ENCODE data around the gene KLF6. TPM values are rescaled to one million over a fixed set of nuclear protein-coding genes. Genes with fewer than 3 reads are reported as not detected.
"Not testable (repeated sequence)": the region's sequence is repeated elsewhere in the genome, so short reads cannot be mapped to it uniquely, and the experiment has no call there.

The KLF6 gene
- polyA plus RNA-seq, 1 experiment: 47.2 TPM

DNA sequence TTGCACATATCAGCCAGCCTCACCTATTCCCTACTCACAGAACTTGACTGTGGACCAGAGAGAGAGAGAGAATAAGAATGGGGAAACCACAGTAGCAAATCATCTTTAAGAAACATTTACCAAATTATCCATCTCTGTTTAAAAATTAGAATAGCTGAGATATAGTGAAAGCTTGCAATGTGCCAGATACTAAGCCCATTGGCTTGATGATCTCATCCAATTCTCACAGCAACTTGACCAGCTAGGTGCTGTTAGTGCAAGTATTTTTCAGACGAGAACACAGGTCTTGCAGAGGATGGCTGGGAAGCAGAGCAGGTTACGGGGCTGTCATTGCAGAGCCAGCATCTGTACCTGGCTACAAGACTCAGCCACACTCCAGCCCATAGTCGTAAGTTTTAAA, 50.9 kb downstream of the KLF6 start:
- ChIA-PET CTCF (interaction anchor here (1.0 kb wide), 1 partner anchor 19 kb away, joined by 4 read pairs; no protein-coding TSS in a partner anchor), POLR2A (no interaction called here)
- DNase-seq (ENCODE audit: low read depth, low spot score): no peak

DNA sequence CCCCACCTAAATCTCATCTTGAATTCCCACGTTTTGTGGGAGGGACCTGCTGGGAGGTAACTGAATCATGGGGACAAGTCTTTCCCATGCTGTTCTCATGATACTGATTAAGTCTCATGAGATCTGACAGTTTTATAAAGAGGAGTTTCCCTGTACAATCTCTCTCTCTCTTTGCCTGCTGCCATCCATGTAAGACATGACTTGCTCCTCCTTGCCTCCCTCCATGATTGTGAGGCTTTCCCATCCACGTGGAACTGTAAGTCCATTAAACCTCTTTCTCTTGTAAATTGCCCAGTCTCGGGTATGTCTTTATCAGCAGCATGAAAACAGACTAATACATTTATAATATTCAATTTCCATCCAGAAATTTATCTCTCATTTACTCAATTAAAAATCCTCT, 52.8 kb downstream of the KLF6 start:
- DNase-seq (ENCODE audit: low read depth, low spot score); CTCF ChIA-PET; H3K27ac ChIP-seq (ENCODE audit: low read depth, low read length); H3K4me3 ChIP-seq (ENCODE audit: low read depth, low read length); H3K27me3 ChIP-seq (ENCODE audit: control insufficient read depth, insufficient read depth, low read length); H3K9me3 ChIP-seq (ENCODE audit: control insufficient read depth, insufficient read depth, low read length); POLR2A ChIA-PET: not testable (repeated sequence)

More for the DNA sequence above, 50.9 kb downstream of the KLF6 start:
- Histone ChIP-seq H3K4me3 (ENCODE audit: low read depth, low read length) (no peak overlapping the region), H3K9me3 (ENCODE audit: control insufficient read depth, insufficient read depth, low read length) (peaks cover 4% of the 10 kb centered on the region; the same call in 1 of the 2 replicates), H3K27me3 (ENCODE audit: control insufficient read depth, insufficient read depth, low read length) (no peaks in the 10 kb centered on the region), H3K27ac (ENCODE audit: low read depth, low read length) (no peak overlapping the region)
- TF ChIP-seq, protein P1, sequence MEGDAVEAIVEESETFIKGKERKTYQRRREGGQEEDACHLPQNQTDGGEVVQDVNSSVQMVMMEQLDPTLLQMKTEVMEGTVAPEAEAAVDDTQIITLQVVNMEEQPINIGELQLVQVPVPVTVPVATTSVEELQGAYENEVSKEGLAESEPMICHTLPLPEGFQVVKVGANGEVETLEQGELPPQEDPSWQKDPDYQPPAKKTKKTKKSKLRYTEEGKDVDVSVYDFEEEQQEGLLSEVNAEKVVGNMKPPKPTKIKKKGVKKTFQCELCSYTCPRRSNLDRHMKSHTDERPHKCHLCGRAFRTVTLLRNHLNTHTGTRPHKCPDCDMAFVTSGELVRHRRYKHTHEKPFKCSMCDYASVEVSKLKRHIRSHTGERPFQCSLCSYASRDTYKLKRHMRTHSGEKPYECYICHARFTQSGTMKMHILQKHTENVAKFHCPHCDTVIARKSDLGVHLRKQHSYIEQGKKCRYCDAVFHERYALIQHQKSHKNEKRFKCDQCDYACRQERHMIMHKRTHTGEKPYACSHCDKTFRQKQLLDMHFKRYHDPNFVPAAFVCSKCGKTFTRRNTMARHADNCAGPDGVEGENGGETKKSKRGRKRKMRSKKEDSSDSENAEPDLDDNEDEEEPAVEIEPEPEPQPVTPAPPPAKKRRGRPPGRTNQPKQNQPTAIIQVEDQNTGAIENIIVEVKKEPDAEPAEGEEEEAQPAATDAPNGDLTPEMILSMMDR (IDR thresholded peaks at IDR 0.05; ENCODE audit: low read depth, low read length): no peak

DNA sequence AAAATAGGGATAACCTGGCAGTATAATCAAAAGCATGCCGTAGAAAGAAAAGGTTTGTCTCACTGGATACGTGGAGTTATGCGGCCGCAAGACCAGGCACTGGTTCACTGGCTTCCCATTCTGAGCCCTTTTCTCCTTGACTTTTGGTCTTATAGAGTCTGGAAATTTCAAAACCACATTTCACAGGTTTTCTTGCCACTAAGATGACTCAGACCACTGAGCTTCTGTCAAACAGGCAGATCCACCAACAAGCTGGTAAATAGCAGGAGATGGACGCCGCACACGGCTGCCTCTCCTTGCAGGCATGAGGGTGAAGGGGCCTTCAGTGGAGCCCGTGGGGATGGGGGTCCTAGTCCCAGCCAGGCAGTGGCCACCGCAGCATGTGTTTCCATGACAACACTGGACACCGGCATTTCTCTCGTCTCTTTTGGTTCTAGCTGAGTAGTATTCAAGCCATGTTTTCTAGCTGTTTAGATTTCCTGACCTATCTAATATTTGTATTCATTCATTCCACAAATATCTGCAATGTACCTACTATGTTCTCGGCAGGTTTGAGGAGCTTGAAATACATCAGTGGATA, 55.5 kb downstream of the KLF6 start:
- TF ChIP-seq, protein P1 (IDR thresholded peaks at IDR 0.05; ENCODE audit: low read depth, low read length): no peak
- H3K9me3 ChIP-seq (ENCODE audit: control insufficient read depth, insufficient read depth, low read length): peaks cover 4% of the 10 kb centered on the region; the same call in 1 of the 2 replicates
- H3K4me3 ChIP-seq (ENCODE audit: low read depth, low read length): no peak overlapping the region
- POLR2A ChIA-PET: no interaction called here
- DNase-seq (ENCODE audit: low read depth, low spot score): no peak
- CTCF ChIA-PET: interaction anchor here (0.7 to 1.3 kb wide), 2 partner anchors 17 to 489 kb away, joined by 3 read pairs; no protein-coding TSS in a partner anchor
- no peak overlapping the region for H3K27ac ChIP-seq (ENCODE audit: low read depth, low read length)
- H3K27me3 ChIP-seq (ENCODE audit: control insufficient read depth, insufficient read depth, low read length): no peaks in the 10 kb centered on the region

- POLR2A ChIA-PET: no interaction called here
- Histone ChIP-seq H3K27ac (ENCODE audit: low read depth, low read length) (no peak overlapping the region), H3K4me3 (ENCODE audit: low read depth, low read length) (no peak overlapping the region), H3K9me3 (ENCODE audit: control insufficient read depth, insufficient read depth, low read length) (peaks cover 4% of the 10 kb centered on the region; the same call in 1 of the 2 replicates), H3K27me3 (ENCODE audit: control insufficient read depth, insufficient read depth, low read length) (no peaks in the 10 kb centered on the region)
- CTCF ChIA-PET: interaction anchor here (1.3 kb wide), 1 partner anchor 488 kb away, joined by 3 read pairs; no protein-coding TSS in a partner anchor
- TF ChIP-seq, protein P1 (IDR thresholded peaks at IDR 0.05; ENCODE audit: low read depth, low read length): no peak
- no peak for DNase-seq (ENCODE audit: low read depth, low spot score)
Observed at GRCh38 chr10:3728563-3728962, 56.4 kb downstream of the KLF6 start.

GRCh38 chr10:3727268-3727667, 57.7 kb downstream of the KLF6 start:
- no peak overlapping the region for H3K4me3 ChIP-seq (ENCODE audit: low read depth, low read length)
- ChIA-PET CTCF (no interaction called here), POLR2A (no interaction called here)
- no peak overlapping the region for H3K27ac ChIP-seq (ENCODE audit: low read depth, low read length)
- no peaks in the 10 kb centered on the region for H3K27me3 ChIP-seq (ENCODE audit: control insufficient read depth, insufficient read depth, low read length)
- TF ChIP-seq, protein P1 (IDR thresholded peaks at IDR 0.05; ENCODE audit: low read depth, low read length): no peak
- peaks cover 4% of the 10 kb centered on the region; the same call in 1 of the 2 replicates for H3K9me3 ChIP-seq (ENCODE audit: control insufficient read depth, insufficient read depth, low read length)
- no peak for DNase-seq (ENCODE audit: low read depth, low spot score)
